Upper lobe of left lung (tissue), 4 donors: Measurements from ENCODE around the gene PHTF1.

Experiments used
- CTCF ChIP-seq, 6 experiments: fragments of 450-650 bp in 4 of 6; fragments of 200-600 bp in 2 of 6; sonication (generic) in 2 of 6; IDR thresholded peaks; one replicate each; pipeline ENCODE4 v1.5.1; 2016 to 2019; ENCODE audit warnings: antibody characterized with exemption in 6 of 6
- POLR2A ChIP-seq, 4 donors: fragments of 450-650 bp; IDR thresholded peaks; one replicate each; pipeline ENCODE4 v1.5.1; 2016 to 2017; ENCODE audit warnings: antibody characterized with exemption in 4 of 4, mild to moderate bottlenecking in 2 of 4

- TF ChIP-seq POLR2A (IDR thresholded peaks at IDR 0.05) (no peak), CTCF (IDR thresholded peaks at IDR 0.05) (no peak)
These were observed 86.8 kb downstream of the PHTF1 start for GRCh38 chr1:113672491-113672890.
